ENCODE data around the gene ATR.
"Not testable (repeated sequence)": the region's sequence is repeated elsewhere in the genome, so short reads cannot be mapped to it uniquely, and the experiment has no call there.

The ATR gene

GRCh38 chr3:142445816-142446254 is 132.7 kb downstream of the ATR start:
- DNase-seq, result no peak

GRCh38 chr3:142444343-142444742 is 134.2 kb downstream of the ATR start:
- no peak for DNase-seq

- DNase-seq, result not testable (repeated sequence)
Measured at GRCh38 chr3:142443060-142443459, 135.5 kb downstream of the ATR start.

- DNase-seq, result not testable (repeated sequence)
Measured at GRCh38 chr3:142439499-142440220, 138.9 kb downstream of the ATR start.

GRCh38 chr3:142438096-142438495 is 140.4 kb downstream of the ATR start:
- not testable (repeated sequence) for DNase-seq

GRCh38 chr3:142436951-142437585 is 141.5 kb downstream of the ATR start:
- no peak for DNase-seq

- no peak for DNase-seq
Measured at GRCh38 chr3:142434503-142434902, 144.0 kb downstream of the ATR start.

GRCh38 chr3:142433110-142433509 is 145.4 kb downstream of the ATR start:
- no peak for DNase-seq

GRCh38 chr3:142429582-142429981 is 149.0 kb downstream of the ATR start:
- DNase-seq, result no peak

- DNase-seq, result no peak
Measured at GRCh38 chr3:142424754-142425153, 153.8 kb downstream of the ATR start.

GRCh38 chr3:142418926-142419592 is 159.5 kb downstream of the ATR start:
- no peak for DNase-seq

GRCh38 chr3:142417302-142417701 is 161.2 kb downstream of the ATR start:
- DNase-seq, result no peak

- not testable (repeated sequence) for DNase-seq
Measured at GRCh38 chr3:142400537-142400936, 178.0 kb downstream of the ATR start.
